HTR-8/SVneo (cell line): ENCODE data around the gene C16orf82.

ENCODE experiments used
- DNase-seq: peaks from one replicate; pipeline ENCODE4 v3.0.0; 2011; ENCODE audit warnings: low spot score, mixed read lengths; ENCODE audit not compliant: insufficient read length
- FAIRE-seq: peaks from 2 replicates; lab custom pipeline; 2011; peaks lifted over from hg19 to GRCh38; lab: Jason Lieb, UNC

C16orf82 gene

GRCh38 chr16:27118526-27118925, 51.8 kb downstream of the C16orf82 start:
- DNase-seq = no peak
- FAIRE-seq = no peak
